SKM-1 treated with dmso at 0.1 percent for 144 hours (cell line): ENCODE measurements around the gene SPATA31A7.
"Not testable (repeated sequence)": the region's sequence is repeated elsewhere in the genome, so short reads cannot be mapped to it uniquely, and the experiment has no call there.

ENCODE experiments used
- DNase-seq: peaks from one replicate; lab custom pipeline; 2025; ENCODE audit not compliant: unreplicated experiment; lab: John Stamatoyannopoulos, UW

SPATA31A7 gene

GRCh38 chr9:61189736-61190135, at the start of gene SPATA31A7:
Gene SPATA31A7, plus strand, starts transcription at chr9:61190036. Its CDS starts 29 bp downstream, at chr9:61190065.
- DNase-seq: not testable (repeated sequence)

- not testable (repeated sequence) for DNase-seq
Observed at GRCh38 chr9:61226438-61226837, 36.6 kb downstream of the SPATA31A7 start.
